ENCODE data around the gene FSTL4. TPM values are rescaled to one million over a fixed set of nuclear protein-coding genes. Genes with fewer than 3 reads are reported as not detected.

FSTL4 gene
- total and polyA plus RNA-seq, 2 of the 4 experiments (the other 2 are of a cell fraction): 0.18 TPM; not detected in 1

DNA sequence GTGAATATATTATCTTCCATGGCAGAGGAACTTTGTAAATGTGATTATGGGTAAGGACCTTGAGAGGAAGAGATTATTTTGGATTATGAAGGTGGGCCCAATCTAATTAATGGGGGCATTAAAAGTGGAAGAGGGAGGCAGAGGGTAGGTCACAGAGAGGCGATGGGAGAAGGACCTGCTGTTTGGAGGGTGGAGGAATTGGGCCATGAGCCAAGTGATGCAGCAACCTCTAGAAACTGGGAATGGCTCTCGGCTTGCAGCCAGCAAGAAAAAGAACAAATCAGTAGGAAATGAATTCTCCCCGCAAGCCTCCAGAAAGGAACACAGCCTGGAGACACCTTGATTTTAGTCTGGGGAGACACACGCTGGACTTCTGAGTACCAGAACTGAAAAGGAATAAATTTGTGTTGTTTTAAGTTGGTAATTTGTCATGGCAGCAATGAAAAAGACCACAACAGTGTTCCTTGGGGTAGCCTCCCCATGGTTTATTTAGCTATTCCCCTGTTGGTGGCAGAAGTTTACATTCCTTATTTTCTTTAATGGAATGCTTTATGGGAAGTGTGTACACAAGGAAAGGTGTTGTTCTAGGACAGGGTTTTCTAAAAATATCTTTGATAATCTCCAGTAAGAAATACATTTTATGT lies 456.9 kb downstream of the FSTL4 start:
- Histone ChIP-seq H2BK15ac (ENCODE audit: low read depth, low read length) (no peak overlapping the region), H4K20me1 (ENCODE audit: insufficient read depth, low read length) (no peaks in the 10 kb centered on the region), H4K8ac (ENCODE audit: low read depth in 2 of 2, low read length in 2 of 2) (no peak overlapping the region), H3K14ac (replicated peaks; ENCODE audit: low read depth, low read length) (no peak overlapping the region), H3K23ac (ENCODE audit: low read depth, low read length) (no peak overlapping the region), H3K36me3 (ENCODE audit: control insufficient read depth, insufficient read depth, low read length) (no peaks in the 10 kb centered on the region), H2AFZ (replicated peaks; ENCODE audit: low read length, poor library complexity) (no peak overlapping the region), H3K18ac (ENCODE audit: low read depth, low read length) (no peak overlapping the region), H2BK120ac (ENCODE audit: low read depth, low read length) (no peak overlapping the region), H3K4me1 (ENCODE audit: control insufficient read depth, insufficient read depth, low read length) (no peaks in the 10 kb centered on the region), H3K79me1 (ENCODE audit: low read depth in 1 of 2, low read length in 2 of 2) (no peaks in the 10 kb centered on the region), H3K27me3 (ENCODE audit: control insufficient read depth, insufficient read depth, low read length) (peaks cover 4% of the 10 kb centered on the region; the same call in 1 of the 2 replicates), H4K5ac (ENCODE audit: low read depth, low read length) (no peak overlapping the region), H3K56ac (ENCODE audit: extremely low read depth, insufficient read depth, low read length) (no peak overlapping the region), H3K9me3 (ENCODE audit: control insufficient read depth, insufficient read depth, low read length) (no peaks in the 10 kb centered on the region), H2BK5ac (ENCODE audit: low read depth, low read length, poor library complexity, severe bottlenecking) (no peak overlapping the region), H3K4me3 (ENCODE audit: insufficient read depth, low read depth, low read length) (no peak overlapping the region), H2AK5ac (ENCODE audit: low read depth, low read length) (no peak overlapping the region), H4K91ac (ENCODE audit: insufficient read depth, low read depth, low read length) (no peak overlapping the region), H3K27ac (ENCODE audit: insufficient read depth, low read length) (no peak overlapping the region), H3K4ac (ENCODE audit: low read depth, low read length) (no peak overlapping the region), H3K9me1 (ENCODE audit: insufficient read depth, low read length) (no peaks in the 10 kb centered on the region), H3K9ac (ENCODE audit: low read depth, low read length) (no peak overlapping the region), H3K4me2 (ENCODE audit: low read depth, low read length) (no peak overlapping the region), H2BK20ac (ENCODE audit: low read depth, low read length) (no peak overlapping the region), H2AK9ac (replicated peaks; ENCODE audit: low read depth, low read length, poor library complexity) (no peak overlapping the region)
- in situ Hi-C loops (cut with MboI; ENCODE audit: low sequenced_read_pairs) (no loop called here), dilution Hi-C loops (cut with HindIII; ENCODE audit: low sequenced_read_pairs, unreplicated experiment) (no loop called here), intact Hi-C loops (cut with micrococcal nuclease) (no loop called here)
- DNase-seq (no peak), ATAC-seq (ENCODE audit: low read depth) (no peak)
- TF ChIP-seq, protein P1, sequence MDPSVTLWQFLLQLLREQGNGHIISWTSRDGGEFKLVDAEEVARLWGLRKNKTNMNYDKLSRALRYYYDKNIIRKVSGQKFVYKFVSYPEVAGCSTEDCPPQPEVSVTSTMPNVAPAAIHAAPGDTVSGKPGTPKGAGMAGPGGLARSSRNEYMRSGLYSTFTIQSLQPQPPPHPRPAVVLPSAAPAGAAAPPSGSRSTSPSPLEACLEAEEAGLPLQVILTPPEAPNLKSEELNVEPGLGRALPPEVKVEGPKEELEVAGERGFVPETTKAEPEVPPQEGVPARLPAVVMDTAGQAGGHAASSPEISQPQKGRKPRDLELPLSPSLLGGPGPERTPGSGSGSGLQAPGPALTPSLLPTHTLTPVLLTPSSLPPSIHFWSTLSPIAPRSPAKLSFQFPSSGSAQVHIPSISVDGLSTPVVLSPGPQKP (IDR thresholded peaks at IDR 0.05; ENCODE audit: borderline replicate concordance, low read depth, low read length): no peak
- no peak for TF ChIP-seq RCOR1 (IDR thresholded peaks at IDR 0.05; ENCODE audit: insufficient replicate concordance, low read length)
- TF ChIP-seq NFE2L2 (IDR thresholded peaks at IDR 0.05; ENCODE audit: low read depth, low read length): no peak
- TF ChIP-seq CHD1 (IDR thresholded peaks at IDR 0.05; ENCODE audit: low read depth, low read length): no peak
- TF ChIP-seq, protein P2, sequence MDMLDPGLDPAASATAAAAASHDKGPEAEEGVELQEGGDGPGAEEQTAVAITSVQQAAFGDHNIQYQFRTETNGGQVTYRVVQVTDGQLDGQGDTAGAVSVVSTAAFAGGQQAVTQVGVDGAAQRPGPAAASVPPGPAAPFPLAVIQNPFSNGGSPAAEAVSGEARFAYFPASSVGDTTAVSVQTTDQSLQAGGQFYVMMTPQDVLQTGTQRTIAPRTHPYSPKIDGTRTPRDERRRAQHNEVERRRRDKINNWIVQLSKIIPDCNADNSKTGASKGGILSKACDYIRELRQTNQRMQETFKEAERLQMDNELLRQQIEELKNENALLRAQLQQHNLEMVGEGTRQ (IDR thresholded peaks at IDR 0.05; ENCODE audit: low read depth, low read length): no peak
- no peak for TF ChIP-seq FOS (IDR thresholded peaks at IDR 0.05; ENCODE audit: low read depth, low read length)
- TF ChIP-seq, protein P3, sequence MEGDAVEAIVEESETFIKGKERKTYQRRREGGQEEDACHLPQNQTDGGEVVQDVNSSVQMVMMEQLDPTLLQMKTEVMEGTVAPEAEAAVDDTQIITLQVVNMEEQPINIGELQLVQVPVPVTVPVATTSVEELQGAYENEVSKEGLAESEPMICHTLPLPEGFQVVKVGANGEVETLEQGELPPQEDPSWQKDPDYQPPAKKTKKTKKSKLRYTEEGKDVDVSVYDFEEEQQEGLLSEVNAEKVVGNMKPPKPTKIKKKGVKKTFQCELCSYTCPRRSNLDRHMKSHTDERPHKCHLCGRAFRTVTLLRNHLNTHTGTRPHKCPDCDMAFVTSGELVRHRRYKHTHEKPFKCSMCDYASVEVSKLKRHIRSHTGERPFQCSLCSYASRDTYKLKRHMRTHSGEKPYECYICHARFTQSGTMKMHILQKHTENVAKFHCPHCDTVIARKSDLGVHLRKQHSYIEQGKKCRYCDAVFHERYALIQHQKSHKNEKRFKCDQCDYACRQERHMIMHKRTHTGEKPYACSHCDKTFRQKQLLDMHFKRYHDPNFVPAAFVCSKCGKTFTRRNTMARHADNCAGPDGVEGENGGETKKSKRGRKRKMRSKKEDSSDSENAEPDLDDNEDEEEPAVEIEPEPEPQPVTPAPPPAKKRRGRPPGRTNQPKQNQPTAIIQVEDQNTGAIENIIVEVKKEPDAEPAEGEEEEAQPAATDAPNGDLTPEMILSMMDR (conservative IDR thresholded peaks at IDR 0.05; ENCODE audit: low read depth, low read length): no peak
- TF ChIP-seq BHLHE40 (IDR thresholded peaks at IDR 0.05; ENCODE audit: low read depth, low read length): no peak
- POLR2A ChIA-PET (ENCODE audit: unreplicated experiment): no interaction called here
- BruUV-seq (replicated peaks): no TSS peak
- 38% methylated on average over 2 of the region's 4 CpGs; no CpG with 5 or more reads in 1 of the 2 experiments for WGBS, 2 experiments (ENCODE audit: extremely low coverage in 2 of 2, insufficient read length in 1 of 2)
- CTCF ChIA-PET: no interaction called here

All from IMR-90 (cell line).